BJ (cell line): ENCODE results near the gene KCNN4. TPM values are rescaled to one million over a fixed set of nuclear protein-coding genes. Genes with fewer than 3 reads are reported as not detected.

Experiments used
- CTCF ChIA-PET: fragments of 350-600 bp; formaldehyde crosslinking; extraction: SDS; loops from one replicate; lab custom pipeline; 2021; ENCODE audit warnings: antibody characterized with exemption, inconsistent platforms; lab: Yijun Ruan, JAX
- POLR2A ChIA-PET: fragments of 300-600 bp; sonication (Branson Sonifier 250); formaldehyde crosslinking; extraction: SDS; loops from one replicate; lab custom pipeline; 2021; ENCODE audit warnings: antibody characterized with exemption; lab: Charles Lee
- DNase-seq: peaks from one replicate; pipeline ENCODE4 v3.0.0-alpha.2; 2011; ENCODE audit warnings: low read depth
- H3K27me3 ChIP-seq: 2 replicates; pipeline ENCODE4 v1.6.0; 2011; ENCODE audit warnings: low read length; ENCODE audit not compliant: control insufficient read depth, insufficient read depth
- H3K36me3 ChIP-seq: 2 replicates; pipeline ENCODE4 v1.5.1; 2011; ENCODE audit warnings: low read length; ENCODE audit not compliant: control insufficient read depth, insufficient read depth
- H3K4me3 ChIP-seq: 2 replicates; pipeline ENCODE4 v1.5.1; 2011; ENCODE audit warnings: low read depth, mild to moderate bottlenecking, control low read depth, low read length
- CTCF ChIP-seq: IDR thresholded peaks from 2 replicates; pipeline ENCODE4 v1.5.1; 2011; ENCODE audit warnings: low read depth, mild to moderate bottlenecking, control low read depth, inconsistent platforms, low read length, moderate library complexity; ENCODE audit not compliant: insufficient read depth
- polyA plus RNA-seq: library from polyadenylated mRNA; depleted of rRNA; stranded (reverse); fragments of >200 nt; gene quantifications from 2 replicates; pipeline ENCODE4 v1.2.3, GENCODE V29; 2011

KCNN4 gene
- polyA plus RNA-seq, 1 experiment: 0.38 TPM

DNA sequence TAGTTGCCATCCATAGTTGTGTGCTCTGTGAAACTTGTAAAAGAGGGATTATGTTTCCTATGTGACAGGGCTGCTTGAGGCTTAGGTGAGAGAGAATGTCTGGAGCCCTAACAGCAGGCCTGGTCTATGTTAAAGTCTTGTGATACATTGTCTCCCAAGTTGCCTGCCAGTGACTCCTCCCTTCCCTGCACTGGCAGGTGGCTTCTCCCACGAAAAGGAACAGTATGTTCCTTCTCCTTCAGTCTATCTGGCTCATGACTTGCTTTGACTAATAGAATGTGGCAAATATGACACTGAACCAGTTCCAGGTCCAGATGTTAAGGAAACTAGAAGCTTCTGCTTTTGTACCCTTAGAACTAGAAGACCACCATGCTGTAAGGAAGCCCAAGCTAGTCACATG is 5.9 kb upstream of the KCNN4 start:
- H3K36me3 ChIP-seq: no peaks in the 10 kb centered on the region
- CTCF ChIA-PET: interaction anchor here (0.7 to 4.0 kb wide), 3 partner anchors 10 to 42 kb away, joined by 3 to 70 read pairs (median 4); no protein-coding TSS in a partner anchor
- no peaks in the 10 kb centered on the region for H3K27me3 ChIP-seq
- DNase-seq: no peak
- TF ChIP-seq CTCF: no peak
- POLR2A ChIA-PET: no interaction called here
- H3K4me3 ChIP-seq: no peak overlapping the region

- no peak overlapping the region for H3K4me3 ChIP-seq
- no peaks in the 10 kb centered on the region for H3K36me3 ChIP-seq
- H3K27me3 ChIP-seq: no peaks in the 10 kb centered on the region
- DNase-seq: no peak
- ChIA-PET POLR2A (no interaction called here), CTCF (interaction anchor here (0.7 to 4.0 kb wide), 23 partner anchors 8 to 231 kb away, joined by 3 to 70 read pairs (median 5); no protein-coding TSS in a partner anchor)
- TF ChIP-seq CTCF: peak; percentile 100
Measured at GRCh38 chr19:43784981-43785808, 4.4 kb upstream of the KCNN4 start.

DNA sequence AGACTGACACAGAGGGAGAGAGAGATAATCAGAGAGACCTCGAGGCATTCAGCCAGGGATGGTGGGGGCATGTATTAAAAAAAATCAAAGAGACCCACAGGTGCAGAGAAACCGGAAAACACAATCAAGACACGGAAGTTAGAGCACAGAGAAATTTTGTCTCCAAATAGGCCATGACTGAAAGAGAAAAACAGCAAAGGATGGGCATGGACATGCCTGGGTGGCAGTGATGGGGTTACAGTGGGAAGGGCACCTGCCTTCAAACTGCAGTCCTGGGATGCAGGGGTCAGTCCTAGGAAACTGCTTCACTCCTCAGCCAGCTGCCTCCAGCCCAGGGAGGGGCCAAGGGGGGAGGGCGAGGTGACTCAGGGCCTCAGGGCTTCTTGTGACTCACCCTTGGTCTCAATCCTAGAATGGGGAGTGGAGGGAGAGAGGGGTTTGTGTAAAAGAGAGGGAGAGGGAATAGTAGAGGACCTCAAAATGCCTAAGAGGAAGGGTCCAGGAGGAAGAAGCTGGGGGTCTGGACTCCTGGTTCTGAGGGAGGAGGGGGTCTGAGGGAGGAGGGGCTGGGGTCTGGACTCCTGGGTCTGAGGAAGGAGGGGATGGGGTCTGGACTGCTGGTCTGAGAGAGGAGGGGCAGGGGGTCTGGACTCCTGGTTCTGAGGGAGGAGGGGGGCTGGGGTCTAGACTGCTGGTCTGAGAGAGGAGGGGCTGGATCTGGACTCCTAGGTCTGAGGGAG is 3.6 kb upstream of the KCNN4 start:
- DNase-seq: no peak
- Histone ChIP-seq H3K4me3 (no peak overlapping the region), H3K36me3 (no peaks in the 10 kb centered on the region), H3K27me3 (no peaks in the 10 kb centered on the region)
- no peak for TF ChIP-seq CTCF
- POLR2A ChIA-PET: no interaction called here
- CTCF ChIA-PET: interaction anchor here (0.7 to 4.0 kb wide), 24 partner anchors 7 to 230 kb away, joined by 3 to 70 read pairs (median 5); no protein-coding TSS in a partner anchor

DNA sequence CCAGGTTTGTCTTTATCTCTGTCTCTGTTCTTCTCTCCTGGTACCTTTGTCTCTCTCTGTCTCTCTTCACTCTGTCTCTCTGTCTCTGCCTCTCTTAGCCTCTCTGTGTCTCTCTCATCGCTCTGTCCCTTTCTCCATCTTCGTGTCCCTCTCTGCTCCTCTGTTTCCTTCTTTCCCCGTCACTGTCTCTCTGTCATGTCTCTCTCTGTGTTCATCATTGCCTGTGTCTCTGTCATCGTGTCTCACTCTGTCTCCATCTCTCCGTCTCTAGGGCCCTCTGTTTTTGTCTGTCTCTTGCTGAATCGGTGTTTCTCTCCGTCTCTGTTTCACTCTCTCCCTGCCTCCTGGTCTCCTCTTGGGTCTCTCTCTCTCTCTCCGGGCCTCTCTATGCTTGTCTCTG is 2.9 kb upstream of the KCNN4 start:
- no peak for DNase-seq
- CTCF ChIA-PET: interaction anchor here (2.0 to 4.0 kb wide), 2 partner anchors 13 to 39 kb away, joined by 8 to 70 read pairs; no protein-coding TSS in a partner anchor
- Histone ChIP-seq H3K4me3 (no peak overlapping the region), H3K36me3 (no peaks in the 10 kb centered on the region), H3K27me3 (no peaks in the 10 kb centered on the region)
- POLR2A ChIA-PET: no interaction called here
- no peak for TF ChIP-seq CTCF

GRCh38 chr19:43782689-43783231 is 2.0 kb upstream of the KCNN4 start:
- DNase-seq: no peak
- ChIA-PET CTCF (no interaction called here), POLR2A (no interaction called here)
- no peak for TF ChIP-seq CTCF
- no peak overlapping the region for H3K4me3 ChIP-seq
- H3K36me3 ChIP-seq: no peaks in the 10 kb centered on the region
- no peaks in the 10 kb centered on the region for H3K27me3 ChIP-seq
